ENCODE measurements around the gene RTP3.

RTP3 gene

DNA sequence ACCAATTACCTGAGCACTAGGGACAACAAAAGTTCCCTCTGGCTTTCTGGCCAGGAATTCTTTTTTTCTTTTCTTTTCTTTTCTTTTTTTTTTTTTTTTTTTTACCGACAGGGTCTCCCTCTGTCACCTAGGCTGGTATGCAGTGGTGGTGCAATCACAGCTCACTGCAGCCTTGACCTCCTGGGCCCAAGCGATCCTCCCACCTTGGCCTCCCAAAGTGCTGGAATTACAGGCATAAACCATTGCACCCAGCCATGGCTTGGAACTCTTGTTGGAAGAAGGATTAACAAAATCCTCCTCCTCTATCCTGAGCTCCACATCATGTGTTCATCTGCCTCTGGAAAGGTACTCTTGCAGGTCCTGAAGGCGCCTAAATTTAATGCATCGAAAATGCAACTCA, 30.2 kb upstream of the RTP3 start:
- Histone ChIP-seq H3K4me2 (ENCODE audit: low read length) (no peak overlapping the region), H2AFZ (no peak overlapping the region), H3K9ac (no peak overlapping the region), H3K79me2 (no peaks in the 10 kb centered on the region), H3K4me1 (no peaks in the 10 kb centered on the region), H3K27ac (no peak overlapping the region), H3K27me3 (ENCODE audit: control insufficient read depth, insufficient read depth, low read length) (no peaks in the 10 kb centered on the region), H3K36me3 (ENCODE audit: control insufficient read depth, insufficient read depth, low read length) (no peaks in the 10 kb centered on the region), H3K9me3 (ENCODE audit: control insufficient read depth, low read length) (no peaks in the 10 kb centered on the region), H3K4me3 (ENCODE audit: low read depth, low read length) (no peak overlapping the region)
- TF ChIP-seq, protein P1, sequence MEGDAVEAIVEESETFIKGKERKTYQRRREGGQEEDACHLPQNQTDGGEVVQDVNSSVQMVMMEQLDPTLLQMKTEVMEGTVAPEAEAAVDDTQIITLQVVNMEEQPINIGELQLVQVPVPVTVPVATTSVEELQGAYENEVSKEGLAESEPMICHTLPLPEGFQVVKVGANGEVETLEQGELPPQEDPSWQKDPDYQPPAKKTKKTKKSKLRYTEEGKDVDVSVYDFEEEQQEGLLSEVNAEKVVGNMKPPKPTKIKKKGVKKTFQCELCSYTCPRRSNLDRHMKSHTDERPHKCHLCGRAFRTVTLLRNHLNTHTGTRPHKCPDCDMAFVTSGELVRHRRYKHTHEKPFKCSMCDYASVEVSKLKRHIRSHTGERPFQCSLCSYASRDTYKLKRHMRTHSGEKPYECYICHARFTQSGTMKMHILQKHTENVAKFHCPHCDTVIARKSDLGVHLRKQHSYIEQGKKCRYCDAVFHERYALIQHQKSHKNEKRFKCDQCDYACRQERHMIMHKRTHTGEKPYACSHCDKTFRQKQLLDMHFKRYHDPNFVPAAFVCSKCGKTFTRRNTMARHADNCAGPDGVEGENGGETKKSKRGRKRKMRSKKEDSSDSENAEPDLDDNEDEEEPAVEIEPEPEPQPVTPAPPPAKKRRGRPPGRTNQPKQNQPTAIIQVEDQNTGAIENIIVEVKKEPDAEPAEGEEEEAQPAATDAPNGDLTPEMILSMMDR (IDR thresholded peaks at IDR 0.05) = no peak

DNA sequence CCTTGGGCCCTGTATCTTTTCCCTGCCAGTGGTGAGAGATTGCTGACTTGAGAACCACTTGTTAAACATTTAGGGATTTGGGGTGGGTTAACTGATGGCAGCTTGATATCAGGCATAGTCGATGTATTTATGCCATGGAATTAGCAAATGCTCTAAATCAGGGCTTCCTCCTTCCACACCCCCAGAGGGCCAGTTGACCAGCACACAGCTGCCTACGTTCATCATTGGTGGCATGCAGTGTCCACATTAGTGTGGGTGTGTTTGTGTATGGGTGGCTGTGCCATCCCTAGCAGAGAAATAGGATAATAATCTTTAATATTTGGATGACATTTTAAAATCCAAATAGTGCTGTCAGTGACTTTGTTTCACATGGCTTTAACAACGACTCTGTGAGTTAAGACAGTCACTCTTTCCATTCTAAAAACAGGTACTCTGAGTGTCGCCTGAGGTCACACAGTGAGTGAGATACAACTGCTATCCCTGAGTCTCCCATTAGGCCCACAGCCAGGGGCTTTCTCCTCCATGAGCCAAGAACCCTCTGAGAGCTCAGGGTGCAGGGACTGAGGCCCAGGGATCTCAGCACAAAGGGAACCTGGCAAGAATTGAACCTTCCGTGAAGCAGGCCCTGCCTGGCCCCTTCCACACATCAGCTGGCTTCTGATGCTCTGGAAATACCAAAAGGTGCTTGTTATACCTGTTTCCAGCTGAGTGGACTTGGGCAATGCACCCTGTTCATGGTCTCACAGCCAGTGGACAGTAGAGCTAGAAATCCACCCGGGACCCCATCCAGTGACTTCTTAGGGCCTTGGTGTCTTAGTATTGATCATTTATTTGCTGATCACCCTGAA, 28.8 kb upstream of the RTP3 start:
- Histone ChIP-seq H3K9ac (no peak overlapping the region), H3K36me3 (ENCODE audit: control insufficient read depth, insufficient read depth, low read length) (no peaks in the 10 kb centered on the region), H3K79me2 (no peaks in the 10 kb centered on the region), H3K4me3 (ENCODE audit: low read depth, low read length) (no peak overlapping the region), H3K9me3 (ENCODE audit: control insufficient read depth, low read length) (no peaks in the 10 kb centered on the region), H3K4me2 (ENCODE audit: low read length) (no peak overlapping the region), H3K4me1 (no peaks in the 10 kb centered on the region), H3K27ac (no peak overlapping the region), H2AFZ (no peak overlapping the region), H3K27me3 (ENCODE audit: control insufficient read depth, insufficient read depth, low read length) (no peaks in the 10 kb centered on the region)
- TF ChIP-seq, protein P1 (IDR thresholded peaks at IDR 0.05) = no peak

DNA sequence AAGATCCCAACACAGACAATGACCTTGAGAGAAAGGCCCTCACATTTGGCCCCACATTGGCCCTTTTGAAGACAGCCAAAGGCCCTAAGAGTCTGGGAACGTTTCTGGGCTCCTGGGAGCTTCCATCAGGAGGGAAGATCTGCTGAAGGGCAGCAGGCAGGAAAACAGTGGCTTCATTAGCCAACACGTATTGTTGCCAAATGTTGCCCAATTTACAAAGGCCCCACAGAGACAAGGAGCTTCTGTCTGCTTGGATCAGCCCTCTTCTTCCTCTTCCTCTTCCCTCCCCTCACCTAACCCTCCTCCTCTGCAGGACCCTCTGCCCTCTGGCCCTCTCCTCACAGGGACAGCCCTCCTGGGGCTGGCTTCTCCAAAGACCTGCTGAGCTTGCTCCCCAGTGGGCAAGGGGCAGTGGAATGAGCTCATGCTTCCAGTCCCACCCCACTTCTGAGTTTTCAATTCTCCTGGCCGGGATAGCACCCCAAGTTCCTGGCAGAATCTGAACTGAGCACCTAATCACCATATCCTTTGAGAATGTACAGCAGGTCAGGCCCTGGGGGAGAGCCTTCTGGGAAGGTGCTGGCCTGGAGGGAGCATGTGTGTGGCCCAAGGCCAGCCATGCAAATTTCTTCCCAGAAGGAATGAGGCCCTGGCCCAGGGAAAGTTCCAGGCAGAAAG, 28.0 kb upstream of the RTP3 start:
- Histone ChIP-seq H3K4me3 (ENCODE audit: low read depth, low read length) (no peak overlapping the region), H3K27me3 (ENCODE audit: control insufficient read depth, insufficient read depth, low read length) (no peaks in the 10 kb centered on the region), H3K27ac (no peak overlapping the region), H3K9ac (no peak overlapping the region), H3K9me3 (ENCODE audit: control insufficient read depth, low read length) (no peaks in the 10 kb centered on the region), H2AFZ (no peak overlapping the region), H3K36me3 (ENCODE audit: control insufficient read depth, insufficient read depth, low read length) (no peaks in the 10 kb centered on the region), H3K4me1 (no peaks in the 10 kb centered on the region), H3K79me2 (no peaks in the 10 kb centered on the region), H3K4me2 (ENCODE audit: low read length) (no peak overlapping the region)
- TF ChIP-seq, protein P1 (IDR thresholded peaks at IDR 0.05) = no peak

DNA sequence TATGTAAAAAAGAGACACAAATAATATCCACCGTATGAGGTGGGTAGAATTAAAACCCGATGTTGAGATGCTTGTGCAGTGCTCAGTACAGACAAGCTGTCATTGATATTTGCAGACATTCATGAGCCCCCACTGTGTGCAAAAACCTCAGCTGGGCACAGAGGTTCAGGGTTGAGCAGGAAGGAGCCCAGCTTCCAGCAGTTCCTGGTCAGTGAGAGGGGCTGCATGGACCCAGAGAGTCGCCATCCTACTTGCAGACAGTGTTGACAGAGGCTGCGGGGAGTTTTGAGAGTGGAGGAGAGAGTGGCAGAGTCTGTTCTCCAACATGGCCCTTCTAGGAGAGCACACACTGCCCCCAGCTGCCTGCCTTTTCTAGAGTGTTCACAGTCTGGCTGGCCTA, 26.9 kb upstream of the RTP3 start:
- no peaks in the 10 kb centered on the region for H3K36me3 ChIP-seq (ENCODE audit: control insufficient read depth, insufficient read depth, low read length)
- H2AFZ ChIP-seq = no peak overlapping the region
- H3K4me2 ChIP-seq (ENCODE audit: low read length) = no peak overlapping the region
- H3K79me2 ChIP-seq = no peaks in the 10 kb centered on the region
- TF ChIP-seq, protein P1 (IDR thresholded peaks at IDR 0.05) = no peak
- no peaks in the 10 kb centered on the region for H3K27me3 ChIP-seq (ENCODE audit: control insufficient read depth, insufficient read depth, low read length)
- H3K4me3 ChIP-seq (ENCODE audit: low read depth, low read length) = no peak overlapping the region
- no peak overlapping the region for H3K9ac ChIP-seq
- H3K9me3 ChIP-seq (ENCODE audit: control insufficient read depth, low read length) = no peaks in the 10 kb centered on the region
- no peaks in the 10 kb centered on the region for H3K4me1 ChIP-seq
- H3K27ac ChIP-seq = no peak overlapping the region
